C4-2B (cell line): ENCODE data around the gene LCN2.

Experiments used
- H3K27ac ChIP-seq: fragments of 450-650 bp; 2 replicates; pipeline ENCODE4 v1.5.1; 2017
- ZFX ChIP-seq: fragments of 450-650 bp; IDR thresholded peaks from 2 replicates; pipeline ENCODE4 v1.6.1; 2017
- TF ChIP-seq, protein P1 (sequence below): fragments of 450-650 bp; conservative IDR thresholded peaks from 2 replicates; pipeline ENCODE4 v1.5.1; 2017; ENCODE audit warnings: mild to moderate bottlenecking

The LCN2 gene

DNA sequence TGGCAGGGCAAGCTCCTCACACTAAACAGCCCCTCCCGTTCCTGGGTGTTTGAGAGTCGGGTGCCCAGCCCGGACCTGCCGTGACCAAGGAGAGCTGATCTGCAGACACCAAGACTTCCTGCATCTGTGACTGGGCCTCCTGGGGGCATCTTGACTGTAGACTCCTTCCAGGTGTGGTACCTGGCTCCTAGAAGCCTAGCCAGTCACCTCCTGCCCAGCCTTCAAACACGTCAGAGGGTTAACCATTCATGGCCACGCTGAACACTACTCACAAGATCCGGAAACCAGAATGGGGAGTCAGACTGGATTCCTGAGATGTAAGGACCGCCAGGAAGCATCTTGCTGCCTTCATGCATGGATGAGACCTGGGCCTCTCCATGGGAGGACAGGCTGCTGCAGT lies 3.7 kb upstream of the LCN2 start:
- no peak overlapping the region for H3K27ac ChIP-seq
- TF ChIP-seq, protein P1, sequence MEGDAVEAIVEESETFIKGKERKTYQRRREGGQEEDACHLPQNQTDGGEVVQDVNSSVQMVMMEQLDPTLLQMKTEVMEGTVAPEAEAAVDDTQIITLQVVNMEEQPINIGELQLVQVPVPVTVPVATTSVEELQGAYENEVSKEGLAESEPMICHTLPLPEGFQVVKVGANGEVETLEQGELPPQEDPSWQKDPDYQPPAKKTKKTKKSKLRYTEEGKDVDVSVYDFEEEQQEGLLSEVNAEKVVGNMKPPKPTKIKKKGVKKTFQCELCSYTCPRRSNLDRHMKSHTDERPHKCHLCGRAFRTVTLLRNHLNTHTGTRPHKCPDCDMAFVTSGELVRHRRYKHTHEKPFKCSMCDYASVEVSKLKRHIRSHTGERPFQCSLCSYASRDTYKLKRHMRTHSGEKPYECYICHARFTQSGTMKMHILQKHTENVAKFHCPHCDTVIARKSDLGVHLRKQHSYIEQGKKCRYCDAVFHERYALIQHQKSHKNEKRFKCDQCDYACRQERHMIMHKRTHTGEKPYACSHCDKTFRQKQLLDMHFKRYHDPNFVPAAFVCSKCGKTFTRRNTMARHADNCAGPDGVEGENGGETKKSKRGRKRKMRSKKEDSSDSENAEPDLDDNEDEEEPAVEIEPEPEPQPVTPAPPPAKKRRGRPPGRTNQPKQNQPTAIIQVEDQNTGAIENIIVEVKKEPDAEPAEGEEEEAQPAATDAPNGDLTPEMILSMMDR, result no peak
- TF ChIP-seq ZFX, result no peak

DNA sequence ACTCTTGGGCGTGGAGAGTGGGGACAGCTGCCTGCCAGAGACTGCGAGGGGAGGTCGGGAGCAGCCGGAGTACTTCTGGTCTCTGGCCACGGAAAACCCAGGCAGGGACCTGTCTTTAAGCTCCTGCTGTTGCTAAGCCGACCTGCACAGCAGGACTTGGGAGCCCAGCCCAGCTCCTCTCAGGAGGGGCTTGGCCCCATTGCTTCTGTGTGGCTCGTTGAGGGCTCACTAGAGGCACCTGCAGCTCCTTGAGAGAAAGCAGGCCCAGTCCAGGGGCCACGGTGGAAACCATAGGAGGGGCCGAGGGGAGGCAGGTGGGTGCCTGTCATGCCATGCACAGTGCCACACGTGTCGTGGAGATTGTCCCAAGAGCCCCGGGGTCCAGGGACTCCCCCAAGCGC lies 3.3 kb upstream of the LCN2 start:
- H3K27ac ChIP-seq, result no peak overlapping the region
- TF ChIP-seq, protein P1, result no peak
- no peak for TF ChIP-seq ZFX

DNA sequence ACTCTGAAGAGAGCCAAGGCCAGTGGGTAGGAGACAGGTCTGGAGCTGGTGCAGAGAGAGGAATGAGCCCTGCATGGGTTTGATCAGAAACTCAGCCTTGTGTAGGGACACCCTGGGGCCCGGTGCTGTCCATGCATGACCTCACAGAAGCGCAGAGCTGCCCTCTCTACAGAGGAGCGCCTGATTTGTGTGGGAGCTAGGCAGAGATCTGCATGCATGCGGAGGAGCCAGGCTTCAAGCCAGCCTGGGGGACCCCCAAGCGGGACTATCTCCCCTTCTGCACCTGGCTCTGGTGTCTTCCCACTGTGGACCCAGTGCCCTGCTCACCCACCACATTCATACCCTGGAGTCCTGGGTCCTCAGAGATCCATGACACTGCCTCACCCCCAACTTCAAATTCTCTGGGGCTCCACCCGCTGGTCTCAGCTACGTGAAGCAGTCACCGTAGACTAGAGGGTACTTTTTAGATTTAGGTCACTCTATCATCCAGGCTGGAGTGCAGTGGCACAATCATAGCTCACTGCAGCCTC lies 2.6 kb upstream of the LCN2 start:
- TF ChIP-seq, protein P1, result no peak
- no peak for TF ChIP-seq ZFX

DNA sequence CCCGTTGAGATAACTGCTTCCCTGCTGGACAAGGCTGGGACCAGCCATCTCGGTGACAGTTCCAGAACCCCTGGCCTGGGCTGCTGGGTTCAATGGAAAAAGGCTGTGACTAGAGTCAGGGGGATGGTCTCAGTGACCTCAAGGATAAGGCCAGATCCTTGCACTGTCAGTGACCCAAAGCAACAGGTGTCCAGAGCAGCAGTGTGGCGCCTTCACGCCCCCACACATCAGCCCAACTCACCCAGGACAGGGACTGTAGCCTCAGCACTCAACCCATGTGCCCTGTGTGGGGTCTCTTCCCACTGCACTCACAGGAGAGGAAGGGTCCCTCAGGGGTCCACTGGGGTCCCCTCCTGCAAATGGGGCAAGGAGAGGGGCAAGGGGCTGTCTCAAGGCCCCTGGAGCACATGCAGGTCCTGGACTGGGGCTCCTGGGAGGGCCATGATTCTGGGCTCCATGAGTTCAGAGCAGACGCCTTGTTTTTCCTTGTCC lies 698 bp upstream of the LCN2 start:
- no peak overlapping the region for H3K27ac ChIP-seq
- TF ChIP-seq ZFX, result no peak
- TF ChIP-seq, protein P1, result no peak

More for the DNA sequence above, 2.6 kb upstream of the LCN2 start:
- H3K27ac ChIP-seq, result no peak overlapping the region

DNA sequence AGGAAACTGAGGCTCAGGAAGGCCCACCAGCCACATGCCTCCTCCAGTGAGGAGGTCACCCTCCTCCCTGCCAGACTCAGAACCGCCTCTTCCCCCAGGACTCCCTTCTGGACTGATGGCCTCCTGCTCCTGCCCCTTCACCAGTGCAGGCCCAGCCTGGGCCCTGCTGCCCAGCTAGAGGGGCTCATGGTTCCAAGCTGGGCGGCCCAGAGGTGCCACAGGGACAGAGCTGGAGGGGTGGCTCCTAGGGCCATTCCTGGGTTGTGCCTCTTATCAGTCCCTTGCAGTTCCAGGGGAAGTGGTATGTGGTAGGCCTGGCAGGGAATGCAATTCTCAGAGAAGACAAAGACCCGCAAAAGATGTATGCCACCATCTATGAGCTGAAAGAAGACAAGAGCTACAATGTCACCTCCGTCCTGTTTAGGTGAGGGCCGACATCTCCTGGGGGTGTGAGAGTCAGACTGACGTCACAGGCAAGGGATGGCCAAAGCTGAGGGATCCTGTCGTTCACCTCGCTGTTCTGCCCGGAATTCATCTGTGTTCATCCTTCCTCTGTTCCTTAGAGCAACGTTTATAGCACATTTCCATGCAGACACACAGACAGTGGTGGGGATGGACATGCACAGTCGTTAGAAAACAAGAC lies 819 bp downstream of the LCN2 start:
- H3K27ac ChIP-seq, result no peak overlapping the region
- TF ChIP-seq ZFX, result no peak
- TF ChIP-seq, protein P1, result no peak

DNA sequence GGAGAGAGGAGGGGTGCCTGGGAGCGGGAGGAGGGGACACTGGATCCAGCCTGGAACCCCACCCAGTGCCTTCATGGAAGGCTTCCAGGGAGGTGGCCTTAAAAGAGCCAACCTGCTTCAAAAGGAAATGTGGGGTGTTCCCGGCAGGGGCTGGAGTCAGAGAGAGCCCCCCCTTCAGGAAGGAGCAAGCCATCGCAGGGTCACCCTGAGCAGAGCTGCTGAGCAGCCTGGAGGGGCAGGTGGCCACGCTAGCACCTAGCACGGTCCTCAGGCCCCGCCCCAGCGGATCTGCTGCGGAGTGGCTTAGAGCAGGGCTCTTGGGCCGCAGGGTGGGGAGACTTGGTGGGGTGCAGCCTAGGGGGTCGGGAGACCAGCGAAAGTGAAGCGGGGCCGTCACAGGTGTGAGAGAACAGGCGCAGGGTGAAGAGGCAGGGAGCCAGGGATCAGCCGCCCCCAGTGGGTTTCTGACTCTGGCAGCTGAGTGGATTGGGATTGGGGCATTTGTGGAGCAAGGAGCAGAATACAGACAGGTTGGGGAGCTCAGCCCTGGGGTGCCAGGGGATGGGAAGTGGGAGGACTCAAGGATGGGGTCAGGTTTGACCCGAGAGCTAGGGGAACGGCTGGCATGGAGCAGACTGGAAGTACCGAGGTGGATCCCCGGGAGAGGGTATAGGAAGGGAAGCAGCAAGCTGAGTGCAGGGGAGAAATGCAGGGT lies 1.5 kb downstream of the LCN2 start:
- no peak overlapping the region for H3K27ac ChIP-seq
- TF ChIP-seq, protein P1, result no peak
- TF ChIP-seq ZFX, result no peak
